Aorta (tissue), 5 donors: ENCODE measurements around the gene CHD3. TPM values are rescaled to one million over a fixed set of nuclear protein-coding genes. Genes with fewer than 3 reads are reported as not detected.

Source experiments
- ATAC-seq: fragments of 200-7000 bp; cut with Tn5 transposase; one replicate; pipeline ENCODE4 v1.9.1; 2022; ENCODE audit warnings: moderate library complexity; ENCODE audit not compliant: low FRiP score
- DNase-seq, 2 donors: peaks; one replicate each; pipeline ENCODE4 v3.0.0-alpha.2; 2020
- H3K27ac ChIP-seq, 2 donors: one replicate each; pipeline ENCODE4 v1.5.1; 2013; ENCODE audit warnings: low read length in 2 of 2, mild to moderate bottlenecking in 2 of 2, moderate library complexity in 2 of 2, control low read depth in 1 of 2, inconsistent platforms in 1 of 2, low read depth in 1 of 2
- H3K27me3 ChIP-seq, 2 donors: one replicate each; pipeline ENCODE4 v1.6.1; 2013; ENCODE audit warnings: control low read depth in 1 of 2, low read length in 1 of 2, mild to moderate bottlenecking in 1 of 2, moderate library complexity in 1 of 2; ENCODE audit not compliant: insufficient read depth in 2 of 2, control insufficient read depth in 1 of 2
- H3K36me3 ChIP-seq, 2 donors: one replicate each; pipeline ENCODE4 v1.6.1; 2013; ENCODE audit warnings: control low read depth in 1 of 2, low read length in 1 of 2, mild to moderate bottlenecking in 1 of 2; ENCODE audit not compliant: insufficient read depth in 2 of 2, control insufficient read depth in 1 of 2
- H3K4me1 ChIP-seq, 2 donors: one replicate each; pipeline ENCODE4 v1.6.1; 2013; ENCODE audit warnings: low read length in 2 of 2, control low read depth in 1 of 2, mild to moderate bottlenecking in 1 of 2, moderate library complexity in 1 of 2; ENCODE audit not compliant: insufficient read depth in 2 of 2, control insufficient read depth in 1 of 2
- H3K4me3 ChIP-seq, 2 donors: one replicate each; pipeline ENCODE4 v1.5.1; 2013; ENCODE audit warnings: low read length in 2 of 2, control low read depth in 1 of 2, mild to moderate bottlenecking in 1 of 2
- H3K9me3 ChIP-seq: one replicate; pipeline ENCODE4 v1.6.1; 2013; ENCODE audit warnings: mild to moderate bottlenecking, low read length; ENCODE audit not compliant: control insufficient read depth
- WGBS, 2 donors: extraction: QIAGEN DNeasy Blood & Tissue Kit; methylation state at CpG; one replicate each; pipeline ENCODE4 v1.1.7; 2013; 5-methylcytosine and 5-hydroxymethylcytosine counted together
- intact Hi-C, 2 donors: fragments of 100-400 bp; cut with DNase I; formaldehyde crosslinking; loops; one replicate each; pipeline versions ENCODE4 v1.14.2 to v1.15.0; 2022
- polyA plus RNA-seq, 2 donors: library from polyadenylated mRNA; stranded (reverse); fragments of 200-250 nt; gene quantifications; one replicate each; pipeline ENCODE4 v1.2.3, GENCODE V29; 2013
- total RNA-seq, 2 donors: library from RNA; stranded (reverse); fragmentation: NEBNext Ultra II Directional; extraction: Animal tissue kit (Norgen Biotek cat#: 25700); gene quantifications; one replicate each; pipeline ENCODE4 v1.2.1, GENCODE V29; 2021
- donor health status: healthy with polysubstance abuse.
- donor health status: Bipolar disorder and iron deficiency.
- donor health status: DM: no; HTN: no; CAD: no.
- donor health status: DM: no; HTN: no; CAD: no.
- donor health status: DM: yes; HTN: yes; CAD: no.

Gene CHD3
- total and polyA plus RNA-seq, 4 donors, result 73.1 to 125 (median 104) TPM

DNA sequence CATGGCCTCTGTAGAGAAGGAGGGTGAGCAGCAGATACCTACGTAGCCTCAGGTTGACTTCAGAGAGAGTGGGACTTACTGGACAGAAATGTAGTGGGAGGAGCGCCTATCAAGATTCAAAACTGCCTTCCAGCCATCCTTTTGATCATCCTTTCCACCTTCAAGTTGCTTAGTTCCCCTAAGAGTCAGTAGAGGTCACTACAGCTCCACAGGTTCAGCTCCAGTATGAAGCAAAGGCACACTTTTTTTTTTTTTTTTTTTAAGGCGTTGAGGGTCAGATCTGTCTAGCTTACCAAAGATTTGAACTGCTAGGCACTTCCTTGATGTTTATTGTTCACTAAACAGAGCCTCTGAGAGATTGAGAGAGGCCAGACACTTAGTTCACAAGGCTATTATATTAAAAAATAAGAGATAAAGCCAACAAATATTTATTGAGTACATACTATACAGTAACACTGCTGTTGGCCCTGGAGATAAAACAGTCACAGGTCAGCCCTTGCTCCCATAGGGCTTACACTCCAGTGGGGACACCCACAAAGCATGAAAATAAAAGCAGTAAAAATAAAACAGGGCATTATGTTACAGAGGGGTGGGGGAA lies 24.4 kb downstream of the CHD3 start:
- Histone ChIP-seq H3K27me3 (no peaks in the 10 kb centered on the region), H3K36me3 (no peaks in the 10 kb centered on the region), H3K4me3 (no peak overlapping the region), H3K9me3 (no peaks in the 10 kb centered on the region), H3K27ac (no peak overlapping the region), H3K4me1 (no peaks in the 10 kb centered on the region)
- 46 to 47% methylated on average over 3 of the region's 3 CpGs for WGBS, 2 donors
- intact Hi-C loops, result loop anchor here in 1 of 2 donors (1.0 kb wide), 1 partner anchor 76 kb away; no protein-coding TSS in a partner anchor
- DNase-seq (peak in 1 of 2 donors; percentile 10), ATAC-seq (no peak)

DNA sequence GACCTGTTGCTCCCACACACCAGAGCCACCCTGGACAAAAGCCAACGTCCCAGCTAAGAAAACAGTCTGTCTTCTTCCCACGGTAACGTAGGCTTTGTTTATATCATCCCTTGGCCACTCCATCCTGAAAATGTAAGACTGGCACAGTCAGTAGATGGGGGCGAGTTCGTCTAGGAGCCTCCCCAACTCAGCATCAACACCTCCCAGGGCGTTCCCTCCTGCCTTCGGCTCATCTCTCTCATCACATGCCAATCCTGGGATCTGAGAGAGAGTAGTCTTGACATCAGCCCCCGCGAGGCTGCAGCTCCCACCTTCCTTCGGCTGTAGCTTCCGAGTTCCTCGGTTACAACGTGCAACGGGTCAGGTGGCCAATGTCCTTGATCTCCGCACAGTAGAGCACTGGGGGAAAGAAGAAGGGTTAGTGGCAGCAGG lies 26.6 kb downstream of the CHD3 start:
- Histone ChIP-seq H3K27ac (peak overlapping the region in 1 of 2 donors; percentile 60), H3K4me3 (peak overlapping the region; percentile 3 to 6), H3K36me3 (no peaks in the 10 kb centered on the region), H3K27me3 (no peaks in the 10 kb centered on the region), H3K9me3 (no peaks in the 10 kb centered on the region), H3K4me1 (no peaks in the 10 kb centered on the region)
- 1 to 2% methylated on average over 15 of the region's 15 CpGs for WGBS, 2 donors
- peak; percentile 61 for ATAC-seq
- no peak for DNase-seq
- intact Hi-C loops, result loop anchor here in 1 of 2 donors (2.0 kb wide), 1 partner anchor 76 kb away; no protein-coding TSS in a partner anchor

DNA sequence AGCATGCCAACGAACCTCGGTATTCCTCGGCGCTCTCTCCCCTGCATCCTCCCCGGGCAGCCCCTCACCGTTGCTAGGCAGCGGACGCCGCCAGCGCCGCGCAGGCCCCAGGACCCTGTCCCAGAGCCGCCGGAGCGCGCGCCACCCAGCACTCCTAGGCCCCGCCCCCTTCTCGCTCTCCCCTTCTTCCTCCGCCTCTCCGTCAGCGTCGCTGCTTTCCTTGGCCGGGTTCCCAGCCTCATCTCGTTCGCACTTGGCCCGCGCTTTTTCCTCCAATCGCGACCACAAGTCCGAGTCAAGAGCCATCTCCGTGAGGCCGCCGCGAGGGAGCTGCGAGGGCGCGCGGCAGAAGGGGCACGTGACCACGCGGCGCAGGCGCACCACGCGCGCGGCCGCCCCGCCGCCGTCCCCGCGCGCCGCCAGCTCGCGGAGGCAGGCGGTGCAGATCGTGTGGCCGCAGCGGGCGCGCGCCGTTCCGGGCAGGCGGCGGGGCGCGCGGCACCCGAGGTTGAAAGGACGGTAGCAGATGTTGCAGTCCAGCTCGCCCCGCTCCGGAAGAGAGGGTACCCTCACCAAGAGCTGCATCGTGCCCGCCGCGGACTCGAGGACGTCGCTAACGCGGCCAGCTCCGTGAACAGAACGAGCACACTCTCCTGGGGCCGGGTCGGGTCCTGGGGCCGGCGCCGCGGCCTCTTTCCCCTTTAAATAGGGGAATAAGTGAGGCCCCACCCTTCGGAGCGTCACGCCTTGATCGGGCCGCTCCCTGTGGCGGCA lies 27.2 kb downstream of the CHD3 start, which contains the start of gene RNF227:
Gene RNF227 (minus strand): TSS at position 679 of the 774 bp plus-strand sequence. CDS start 94 bp downstream, at position 585.
- 0 to 1% methylated on average over 85 to 100 of the region's 100 CpGs for WGBS, 2 donors
- no peaks in the 10 kb centered on the region for H3K9me3 ChIP-seq
- no peaks in the 10 kb centered on the region for H3K27me3 ChIP-seq
- peak; percentile 92 for ATAC-seq
- peak within 1 kb of the TSS; percentile 3 to 6 for H3K4me3 ChIP-seq
- intact Hi-C loops, result loop anchor here in 1 of 2 donors (2.0 kb wide), 1 partner anchor 75 kb away; no protein-coding TSS in a partner anchor
- H3K4me1 ChIP-seq, result no peaks in the 10 kb centered on the region
- DNase-seq, result peak; percentile 96 to 97
- peak within 1 kb of the TSS; percentile 76 to 88 for H3K27ac ChIP-seq
- no peaks in the 10 kb centered on the region for H3K36me3 ChIP-seq

DNA sequence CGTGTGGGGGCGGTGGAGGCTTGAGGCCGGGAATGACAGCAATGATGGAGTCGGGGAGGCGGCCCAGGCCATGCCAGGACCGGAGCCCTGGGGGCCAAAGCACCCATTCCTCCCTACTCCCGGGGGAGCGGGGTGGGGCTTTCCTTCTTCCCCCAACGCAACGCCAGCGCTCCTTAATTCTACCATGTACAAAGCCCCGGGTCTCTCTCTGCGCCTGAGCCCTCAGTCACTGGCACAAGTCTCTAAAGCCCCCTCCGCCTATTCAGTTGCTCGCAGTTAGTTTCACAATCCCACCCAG lies 27.7 kb downstream of the CHD3 start:
- no peak for ATAC-seq
- DNase-seq, result peak in 1 of 2 donors; percentile 74
- H3K27ac ChIP-seq, result peak overlapping the region in 1 of 2 donors; percentile 76
- WGBS, 2 donors, result 21 to 26% methylated on average over 14 to 15 of the region's 15 CpGs
- no peaks in the 10 kb centered on the region for H3K4me1 ChIP-seq
- H3K9me3 ChIP-seq, result no peaks in the 10 kb centered on the region
- H3K36me3 ChIP-seq, result no peaks in the 10 kb centered on the region
- no peaks in the 10 kb centered on the region for H3K27me3 ChIP-seq
- peak overlapping the region in 1 of 2 donors; percentile 6 for H3K4me3 ChIP-seq
- intact Hi-C loops, result no loop called here

DNA sequence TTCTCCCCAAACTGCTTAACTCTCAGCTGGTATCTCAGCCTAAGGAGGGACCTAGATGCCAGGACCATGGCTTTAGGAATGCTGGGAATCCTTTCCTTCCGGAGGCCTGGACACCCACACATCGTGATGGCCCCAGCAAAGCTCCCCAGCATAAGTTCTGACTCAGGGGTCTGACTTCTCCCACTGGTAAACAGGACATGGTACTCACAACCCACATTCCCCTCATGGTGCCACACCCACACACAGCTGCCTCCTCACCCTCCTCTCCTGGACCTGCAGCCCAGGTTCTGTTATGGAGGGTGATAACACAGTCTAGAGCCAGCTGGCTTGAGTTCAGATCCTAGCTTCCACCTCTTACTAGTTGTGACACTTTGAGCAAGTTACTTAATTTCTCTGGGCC lies 28.2 kb downstream of the CHD3 start:
- H3K36me3 ChIP-seq, result no peaks in the 10 kb centered on the region
- intact Hi-C loops, result no loop called here
- H3K4me1 ChIP-seq, result no peaks in the 10 kb centered on the region
- peak overlapping the region in 1 of 2 donors; percentile 76 for H3K27ac ChIP-seq
- DNase-seq, result peak; percentile 19 to 48
- no peak overlapping the region for H3K4me3 ChIP-seq
- 42 to 50% methylated on average over 2 of the region's 2 CpGs for WGBS, 2 donors
- H3K9me3 ChIP-seq, result no peaks in the 10 kb centered on the region
- ATAC-seq, result no peak
- H3K27me3 ChIP-seq, result no peaks in the 10 kb centered on the region

DNA sequence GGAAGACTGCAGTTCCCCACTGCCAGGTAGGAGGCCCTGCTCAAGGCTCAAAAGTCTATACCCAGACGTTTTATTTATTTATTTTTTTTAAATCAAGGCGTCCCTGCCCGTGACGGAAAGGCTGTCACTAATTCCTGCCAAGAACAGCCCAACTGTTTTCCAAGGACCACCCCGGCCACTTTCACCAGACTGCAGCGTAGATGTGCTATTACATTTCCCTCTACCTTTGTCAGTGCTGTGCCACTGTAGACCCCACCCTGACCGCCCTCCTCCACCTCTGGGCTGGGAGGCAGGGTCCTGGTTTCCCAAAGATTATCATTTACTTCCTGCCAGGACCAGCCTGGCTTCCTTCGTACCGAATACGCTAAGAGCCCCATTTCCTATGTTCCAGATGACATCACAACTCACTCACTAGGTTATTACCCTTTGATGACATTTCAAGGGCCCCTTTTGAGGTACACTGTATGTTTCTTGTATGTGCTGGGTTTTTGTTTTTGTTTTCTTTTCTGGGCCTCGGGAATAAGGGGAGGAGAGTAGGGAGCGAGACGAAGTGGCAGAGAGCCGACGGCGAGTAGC lies 33.8 kb downstream of the CHD3 start:
- H3K4me1 ChIP-seq, result no peaks in the 10 kb centered on the region
- no peaks in the 10 kb centered on the region for H3K27me3 ChIP-seq
- peak overlapping the region in 1 of 2 donors; percentile 21 for H3K4me3 ChIP-seq
- WGBS, 2 donors, result 13 to 16% methylated on average over 16 of the region's 16 CpGs
- intact Hi-C loops, result loop anchor here in 1 of 2 donors (5.0 kb wide), 1 partner anchor 60 kb away; no protein-coding TSS in a partner anchor
- DNase-seq, result no peak
- H3K27ac ChIP-seq, result no peak overlapping the region
- H3K36me3 ChIP-seq, result no peaks in the 10 kb centered on the region
- no peak for ATAC-seq
- H3K9me3 ChIP-seq, result no peaks in the 10 kb centered on the region

DNA sequence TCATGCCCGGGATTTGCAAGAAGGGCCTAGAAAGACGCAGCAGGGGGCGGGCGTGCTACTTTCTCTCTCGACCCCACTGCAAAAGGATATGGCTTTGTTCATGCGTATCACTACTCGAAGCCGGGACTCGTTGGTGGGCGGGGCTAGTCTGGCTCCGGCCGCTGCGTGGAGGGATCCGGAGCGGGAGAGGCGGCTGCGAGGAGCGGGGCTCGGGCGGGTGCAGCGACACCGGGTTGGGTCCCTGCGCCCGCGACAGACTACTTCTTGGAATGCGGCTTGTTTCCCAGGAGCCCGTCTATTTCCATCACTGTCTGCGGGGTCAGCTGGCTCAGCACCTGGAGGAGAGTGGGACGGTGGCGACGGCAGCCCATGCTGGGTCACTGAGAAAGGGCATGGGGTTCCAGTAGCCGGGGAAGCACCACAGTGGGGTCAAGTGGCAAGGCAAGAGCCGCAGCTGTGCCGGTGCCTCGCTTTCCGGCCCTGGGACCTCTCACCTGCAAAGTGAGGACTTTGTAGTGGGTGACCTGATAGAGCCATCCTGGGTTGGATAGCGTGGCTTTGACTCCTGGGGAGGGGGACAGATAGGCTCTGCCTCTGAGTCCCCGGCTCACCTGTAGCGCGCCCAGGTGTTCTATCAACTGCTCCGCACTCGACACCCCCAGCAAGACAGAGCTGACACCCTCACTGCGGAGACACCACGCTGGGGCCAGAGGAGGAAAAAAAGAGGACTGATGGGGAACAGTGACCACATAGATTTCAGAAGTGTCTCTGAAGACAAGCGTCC lies 34.4 kb downstream of the CHD3 start:
- H3K9me3 ChIP-seq, result no peaks in the 10 kb centered on the region
- ATAC-seq, result peak; percentile 92
- intact Hi-C loops, result loop anchor here in 1 of 2 donors (5.0 kb wide), 1 partner anchor 61 kb away; no protein-coding TSS in a partner anchor
- WGBS, 2 donors, result 21 to 22% methylated on average over 43 to 45 of the region's 45 CpGs
- no peaks in the 10 kb centered on the region for H3K27me3 ChIP-seq
- peak overlapping the region in 1 of 2 donors; percentile 21 for H3K4me3 ChIP-seq
- DNase-seq, result peak; percentile 92 to 94
- no peaks in the 10 kb centered on the region for H3K36me3 ChIP-seq
- H3K27ac ChIP-seq, result no peak overlapping the region
- no peaks in the 10 kb centered on the region for H3K4me1 ChIP-seq

DNA sequence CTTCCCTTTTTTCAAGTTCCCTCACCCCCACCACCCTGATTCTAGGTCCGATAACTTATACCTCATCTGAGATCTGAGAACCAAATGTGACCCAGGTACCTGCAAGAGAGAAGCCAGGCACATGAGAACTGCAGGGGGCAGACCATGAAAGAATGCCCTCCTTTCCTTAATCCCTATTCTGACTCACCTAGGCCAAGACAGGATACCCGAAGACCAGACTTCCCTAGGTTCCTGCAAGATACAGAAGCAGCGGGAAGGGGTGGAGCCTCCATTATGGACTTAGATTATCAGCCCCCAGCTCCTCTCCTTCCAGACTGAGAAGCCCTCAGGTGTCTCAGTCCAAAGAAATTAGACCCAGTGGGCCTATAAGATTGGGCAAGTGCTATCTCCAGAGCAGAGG lies 39.0 kb downstream of the CHD3 start:
- intact Hi-C loops, result no loop called here
- H3K9me3 ChIP-seq, result no peaks in the 10 kb centered on the region
- H3K4me3 ChIP-seq, result no peak overlapping the region
- 84 to 94% methylated on average over 3 of the region's 3 CpGs for WGBS, 2 donors
- ATAC-seq, result no peak
- H3K36me3 ChIP-seq, result no peaks in the 10 kb centered on the region
- no peaks in the 10 kb centered on the region for H3K27me3 ChIP-seq
- H3K27ac ChIP-seq, result no peak overlapping the region
- DNase-seq, result no peak
- no peaks in the 10 kb centered on the region for H3K4me1 ChIP-seq
